UCSD-AML1 (cell line): ENCODE data around the gene ARHGEF5.
"Not testable (repeated sequence)": the region's sequence is repeated elsewhere in the genome, so short reads cannot be mapped to it uniquely, and the experiment has no call there.

ENCODE experiments used
- DNase-seq: peaks from one replicate; lab custom pipeline; 2025; ENCODE audit not compliant: unreplicated experiment; lab: John Stamatoyannopoulos, UW

ARHGEF5 gene

GRCh38 chr7:144418931-144419330 is 63.7 kb downstream of the ARHGEF5 start:
- DNase-seq = not testable (repeated sequence)

GRCh38 chr7:144427539-144427938 is 72.3 kb downstream of the ARHGEF5 start:
- not testable (repeated sequence) for DNase-seq

- DNase-seq = no peak
These were observed 73.2 kb downstream of the ARHGEF5 start for GRCh38 chr7:144428431-144428830.
